Keratinocyte (primary cell): ENCODE measurements around the gene TAS2R40. TPM values are rescaled to one million over a fixed set of nuclear protein-coding genes. Genes with fewer than 3 reads are reported as not detected.

Experiments
- DNase-seq: peaks from one replicate; pipeline ENCODE4 v3.0.0-alpha.2; 2011; ENCODE audit warnings: low read depth, missing footprints, low spot score
- FAIRE-seq: peaks from 2 replicates; lab custom pipeline; 2011; peaks lifted over from hg19 to GRCh38; lab: Jason Lieb, UNC
- H2AFZ ChIP-seq: 2 replicates; pipeline ENCODE4 v1.6.0; 2012; ENCODE audit warnings: low read length, control low read depth, inconsistent platforms; ENCODE audit not compliant: control insufficient read depth
- H3K27ac ChIP-seq: 2 replicates; pipeline ENCODE4 v1.5.1; 2011; ENCODE audit warnings: low read length; ENCODE audit not compliant: control insufficient read depth, insufficient read depth
- H3K27me3 ChIP-seq: 3 replicates; pipeline ENCODE4 v1.6.0; 2011; ENCODE audit warnings: low read length; ENCODE audit not compliant: control insufficient read depth, insufficient read depth; ENCODE audit errors: extremely low read depth
- H3K36me3 ChIP-seq, 2 experiments: 2 replicates in 1 of 2; 3 replicates in 1 of 2; pipeline ENCODE4 v1.5.1; 2011; ENCODE audit warnings: low read length in 2 of 2, mild to moderate bottlenecking in 1 of 2; ENCODE audit not compliant: control insufficient read depth in 2 of 2, insufficient read depth in 2 of 2; ENCODE audit errors: extremely low read depth in 1 of 2
- H3K4me1 ChIP-seq: 3 replicates; pipeline ENCODE4 v1.5.1; 2011; ENCODE audit warnings: low read length; ENCODE audit not compliant: control insufficient read depth, insufficient read depth; ENCODE audit errors: extremely low read depth
- H3K4me2 ChIP-seq: 3 replicates; pipeline ENCODE4 v1.6.0; 2011; ENCODE audit warnings: low read depth, low read length; ENCODE audit not compliant: control insufficient read depth, insufficient read depth; ENCODE audit errors: extremely low read depth
- H3K4me3 ChIP-seq, 3 experiments: fragments of 200-600 bp in 1 of 3; sonication (generic) in 1 of 3; 2 replicates in 2 of 3; 3 replicates in 1 of 3; pipeline ENCODE4 v1.5.1; 2011 to 2016; ENCODE audit warnings: low read length in 3 of 3, mild to moderate bottlenecking in 3 of 3, control low read depth in 2 of 3, inconsistent platforms in 1 of 3, low read depth in 1 of 3, mixed read lengths in 1 of 3, mixed run types in 1 of 3, moderate library complexity in 1 of 3; ENCODE audit not compliant: control insufficient read depth in 2 of 3, insufficient read depth in 2 of 3; ENCODE audit errors: extremely low read depth in 1 of 3
- H3K79me2 ChIP-seq: 2 replicates; pipeline ENCODE4 v1.6.0; 2012; ENCODE audit warnings: low read length; ENCODE audit not compliant: control insufficient read depth, insufficient read depth
- H3K9ac ChIP-seq: 3 replicates; pipeline ENCODE4 v1.6.0; 2011; ENCODE audit warnings: low read length; ENCODE audit not compliant: control insufficient read depth, insufficient read depth; ENCODE audit errors: extremely low read depth
- H3K9me1 ChIP-seq: 3 replicates; pipeline ENCODE4 v1.6.0; 2011; ENCODE audit warnings: low read length; ENCODE audit not compliant: control insufficient read depth, insufficient read depth; ENCODE audit errors: extremely low read depth
- H3K9me3 ChIP-seq: 2 replicates; pipeline ENCODE4 v1.5.1; 2012; ENCODE audit warnings: low read depth, low read length; ENCODE audit not compliant: control insufficient read depth
- H4K20me1 ChIP-seq: 3 replicates; pipeline ENCODE4 v1.6.0; 2011; ENCODE audit warnings: low read length; ENCODE audit not compliant: control insufficient read depth, insufficient read depth; ENCODE audit errors: extremely low read depth
- CTCF ChIP-seq, 3 experiments: IDR thresholded peaks in 1 of 3; conservative IDR thresholded peaks in 1 of 3; optimal IDR thresholded peaks in 1 of 3; 2 replicates in 2 of 3; 3 replicates in 1 of 3; pipeline versions ENCODE3 to v1.5.1; 2011; ENCODE audit warnings: low read length in 3 of 3, mild to moderate bottlenecking in 3 of 3, moderate library complexity in 2 of 3, control low read depth in 1 of 3, inconsistent platforms in 1 of 3; ENCODE audit not compliant: insufficient read depth in 2 of 3; ENCODE audit errors: extremely low read depth in 1 of 3
- EZH2 ChIP-seq: IDR thresholded peaks from one replicate; pipeline ENCODE4 v1.6.1; 2012; ENCODE audit warnings: inconsistent platforms, mild to moderate bottlenecking, low read length, moderate library complexity
- dilution Hi-C: fragments of 300-500 bp; cut with MboI; formaldehyde crosslinking; loops from one replicate; pipeline ENCODE4 v1.7.0; 2020; ENCODE audit warnings: low sequenced_read_pairs; ENCODE audit not compliant: extremely low pct_ligation_motif_present
- polyA plus RNA-seq, 5 experiments: library from polyadenylated mRNA; depleted of rRNA in 3 of 5; stranded (reverse) in 3 of 5; stranded (forward) in 1 of 5; unstranded in 1 of 5; fragments of >200 nt; gene quantifications; 1 replicate in 1 of 5; 2 replicates in 3 of 5; 3 replicates in 1 of 5; pipeline versions ENCODE4 v1.2.1 to v1.2.3, GENCODE V29; 2011 to 2012; ENCODE audit warnings: missing spikeins in 2 of 5, low read depth in 1 of 5, low replicate concordance in 1 of 5

The TAS2R40 gene
- polyA plus RNA-seq, 1 donor (not counting 4 experiments of a cell fraction or from before 2014, with no cell fraction given) = not detected

- no peaks in the 10 kb centered on the region for H4K20me1 ChIP-seq
- H2AFZ ChIP-seq = no peak overlapping the region
- dilution Hi-C loops = no loop called here
- H3K9me1 ChIP-seq = no peaks in the 10 kb centered on the region
- TF ChIP-seq EZH2 = no peak
- TF ChIP-seq CTCF (optimal IDR thresholded peaks at IDR 0.05 in 1 of 3, IDR thresholded peaks at IDR 0.05 in 1 of 3, conservative IDR thresholded peaks at IDR 0.05 in 1 of 3; ENCODE audit: extremely low read depth in 1 of 3, insufficient read depth in 2 of 3, low read length in 3 of 3) = no peak
- H3K4me2 ChIP-seq = no peak overlapping the region
- H3K36me3 ChIP-seq = no peaks in the 10 kb centered on the region
- no peaks in the 10 kb centered on the region for H3K9me3 ChIP-seq
- H3K9ac ChIP-seq = no peak overlapping the region
- H3K79me2 ChIP-seq = no peaks in the 10 kb centered on the region
- no peak overlapping the region for H3K4me3 ChIP-seq
- no peak overlapping the region for H3K27ac ChIP-seq
- no peaks in the 10 kb centered on the region for H3K27me3 ChIP-seq
- H3K4me1 ChIP-seq = no peaks in the 10 kb centered on the region
- no peak for FAIRE-seq
- DNase-seq = no peak
Observed at GRCh38 chr7:143230602-143231457, 9.0 kb downstream of the TAS2R40 start.

GRCh38 chr7:143233816-143234532 lies 12.1 kb downstream of the TAS2R40 start:
- H3K4me3 ChIP-seq = no peak overlapping the region
- FAIRE-seq (no peak), DNase-seq (no peak)
- H3K79me2 ChIP-seq = no peaks in the 10 kb centered on the region
- no peaks in the 10 kb centered on the region for H4K20me1 ChIP-seq
- H3K4me1 ChIP-seq = no peaks in the 10 kb centered on the region
- no peaks in the 10 kb centered on the region for H3K27me3 ChIP-seq
- TF ChIP-seq EZH2 = no peak
- TF ChIP-seq CTCF (optimal IDR thresholded peaks at IDR 0.05 in 1 of 3, IDR thresholded peaks at IDR 0.05 in 1 of 3, conservative IDR thresholded peaks at IDR 0.05 in 1 of 3; ENCODE audit: extremely low read depth in 1 of 3, insufficient read depth in 2 of 3, low read length in 3 of 3) = no peak
- H3K9me1 ChIP-seq = no peaks in the 10 kb centered on the region
- H3K9me3 ChIP-seq = no peaks in the 10 kb centered on the region
- dilution Hi-C loops = no loop called here
- no peaks in the 10 kb centered on the region for H3K36me3 ChIP-seq
- no peak overlapping the region for H3K4me2 ChIP-seq
- H3K27ac ChIP-seq = no peak overlapping the region
- no peak overlapping the region for H2AFZ ChIP-seq
- H3K9ac ChIP-seq = no peak overlapping the region
